Mesothelial cell of epicardium (in vitro differentiated cells): Measurements from ENCODE around the gene PTCD2. TPM values are rescaled to one million over a fixed set of nuclear protein-coding genes. Genes with fewer than 3 reads are reported as not detected.

Experiments used
- DNase-seq, 2 experiments: peaks; one replicate each; pipeline ENCODE4 v3.0.0; 2021; ENCODE audit warnings: low spot score in 2 of 2; ENCODE audit not compliant: unreplicated experiment in 2 of 2
- H3K27ac Mint-ChIP-seq: 2 replicates; pipeline ENCODE4 v1.8.0; 2021; ENCODE audit warnings: mixed read lengths
- H3K27me3 Mint-ChIP-seq: 2 replicates; pipeline ENCODE4 v1.8.0; 2021; ENCODE audit warnings: low read depth, mixed read lengths
- H3K36me3 Mint-ChIP-seq: 2 replicates; pipeline ENCODE4 v1.8.0; 2021; ENCODE audit warnings: mixed read lengths
- H3K4me1 Mint-ChIP-seq: 2 replicates; pipeline ENCODE4 v1.8.0; 2021; ENCODE audit warnings: mixed read lengths
- H3K4me3 Mint-ChIP-seq: 2 replicates; pipeline ENCODE4 v1.8.0; 2021; ENCODE audit warnings: mild to moderate bottlenecking, moderate library complexity, mixed read lengths
- H3K9me3 Mint-ChIP-seq: 2 replicates; pipeline ENCODE4 v1.8.0; 2021; ENCODE audit warnings: mixed read lengths
- total RNA-seq: library from RNA; stranded (reverse); gene quantifications from 3 replicates; pipeline ENCODE4 v1.2.1, GENCODE V29; 2021
- TF ChIP-seq, protein P1 (sequence below): fragments of 200-600 bp; sonication (generic); IDR thresholded peaks from one replicate; pipeline ENCODE4 v1.5.0; 2021; ENCODE audit warnings: antibody characterized with exemption; ENCODE audit not compliant: unreplicated experiment

PTCD2 gene
- total RNA-seq, 1 donor from 2014 or later: 12.2 TPM

DNA sequence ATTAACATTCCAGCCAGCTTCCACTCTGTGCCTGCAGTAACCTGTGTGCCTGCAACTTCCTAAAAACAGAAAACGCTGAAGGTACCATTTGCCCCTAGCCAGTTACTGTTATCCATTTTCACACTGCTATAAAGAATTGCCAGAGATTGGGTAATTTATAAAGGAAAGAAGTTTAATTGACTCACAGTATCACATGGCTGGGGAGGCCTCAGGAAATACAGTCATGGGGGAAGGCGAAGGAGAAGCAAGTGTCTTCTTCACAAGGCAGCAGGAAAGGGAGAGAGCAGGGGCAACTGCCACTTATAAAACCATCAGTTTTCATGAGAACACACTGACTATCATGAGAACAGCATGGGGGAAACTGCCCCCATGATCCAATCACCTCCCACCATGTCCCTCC is 31.2 kb downstream of the PTCD2 start:
- Mint-ChIP-seq H3K4me1 (peaks cover 11% of the 10 kb centered on the region), H3K36me3 (peaks cover 12% of the 10 kb centered on the region), H3K9me3 (no peaks in the 10 kb centered on the region), H3K4me3 (no peak overlapping the region), H3K27me3 (no peaks in the 10 kb centered on the region), H3K27ac (no peak overlapping the region)
- DNase-seq: no peak
- TF ChIP-seq, protein P1, sequence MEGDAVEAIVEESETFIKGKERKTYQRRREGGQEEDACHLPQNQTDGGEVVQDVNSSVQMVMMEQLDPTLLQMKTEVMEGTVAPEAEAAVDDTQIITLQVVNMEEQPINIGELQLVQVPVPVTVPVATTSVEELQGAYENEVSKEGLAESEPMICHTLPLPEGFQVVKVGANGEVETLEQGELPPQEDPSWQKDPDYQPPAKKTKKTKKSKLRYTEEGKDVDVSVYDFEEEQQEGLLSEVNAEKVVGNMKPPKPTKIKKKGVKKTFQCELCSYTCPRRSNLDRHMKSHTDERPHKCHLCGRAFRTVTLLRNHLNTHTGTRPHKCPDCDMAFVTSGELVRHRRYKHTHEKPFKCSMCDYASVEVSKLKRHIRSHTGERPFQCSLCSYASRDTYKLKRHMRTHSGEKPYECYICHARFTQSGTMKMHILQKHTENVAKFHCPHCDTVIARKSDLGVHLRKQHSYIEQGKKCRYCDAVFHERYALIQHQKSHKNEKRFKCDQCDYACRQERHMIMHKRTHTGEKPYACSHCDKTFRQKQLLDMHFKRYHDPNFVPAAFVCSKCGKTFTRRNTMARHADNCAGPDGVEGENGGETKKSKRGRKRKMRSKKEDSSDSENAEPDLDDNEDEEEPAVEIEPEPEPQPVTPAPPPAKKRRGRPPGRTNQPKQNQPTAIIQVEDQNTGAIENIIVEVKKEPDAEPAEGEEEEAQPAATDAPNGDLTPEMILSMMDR: no peak

- Mint-ChIP-seq H3K4me1 (peaks cover 11% of the 10 kb centered on the region), H3K36me3 (peaks cover 9% of the 10 kb centered on the region), H3K27ac (no peak overlapping the region), H3K27me3 (no peaks in the 10 kb centered on the region), H3K4me3 (no peak overlapping the region), H3K9me3 (no peaks in the 10 kb centered on the region)
- TF ChIP-seq, protein P1: no peak
- DNase-seq: no peak
These were observed 32.4 kb downstream of the PTCD2 start for GRCh38 chr5:72352616-72353015.

GRCh38 chr5:72353046-72353445 is 32.9 kb downstream of the PTCD2 start:
- TF ChIP-seq, protein P1: no peak
- no peak for DNase-seq
- no peak overlapping the region for H3K4me3 Mint-ChIP-seq
- no peaks in the 10 kb centered on the region for H3K27me3 Mint-ChIP-seq
- no peaks in the 10 kb centered on the region for H3K9me3 Mint-ChIP-seq
- peaks cover 11% of the 10 kb centered on the region for H3K4me1 Mint-ChIP-seq
- H3K36me3 Mint-ChIP-seq: peaks cover 10% of the 10 kb centered on the region
- H3K27ac Mint-ChIP-seq: no peak overlapping the region

DNA sequence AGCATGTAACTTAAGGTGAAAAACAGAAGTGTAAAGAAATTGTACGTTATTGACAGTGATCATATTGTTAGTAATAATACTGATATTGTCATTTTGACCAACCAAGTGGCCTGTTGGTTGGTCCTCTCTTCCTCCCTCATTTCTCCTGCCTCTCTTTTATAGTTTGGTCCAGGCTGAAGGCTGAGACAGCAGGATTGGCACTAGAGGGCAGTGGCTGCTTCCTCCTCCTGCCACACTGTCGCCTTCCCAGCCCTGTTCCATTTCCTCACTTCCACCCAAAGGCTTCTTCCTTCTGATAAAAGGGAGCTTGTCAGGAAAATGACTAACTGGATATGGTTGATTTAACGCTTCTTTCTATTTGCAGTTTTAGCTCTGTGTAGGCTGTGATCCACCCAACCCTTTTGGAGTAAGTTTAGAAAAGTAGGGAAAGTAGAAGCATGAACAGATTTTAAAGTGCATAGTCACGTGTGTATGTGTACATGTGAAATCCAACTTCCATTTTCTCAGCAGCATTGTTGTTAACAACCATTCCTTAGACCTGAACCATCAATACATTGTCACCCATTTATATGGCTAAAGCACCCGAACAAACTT is 35.6 kb downstream of the PTCD2 start:
- H3K4me1 Mint-ChIP-seq: peaks cover 7% of the 10 kb centered on the region
- no peaks in the 10 kb centered on the region for H3K27me3 Mint-ChIP-seq
- H3K36me3 Mint-ChIP-seq: peaks cover 12% of the 10 kb centered on the region
- H3K4me3 Mint-ChIP-seq: no peak overlapping the region
- DNase-seq: no peak
- H3K27ac Mint-ChIP-seq: no peak overlapping the region
- TF ChIP-seq, protein P1: no peak
- H3K9me3 Mint-ChIP-seq: no peaks in the 10 kb centered on the region

DNA sequence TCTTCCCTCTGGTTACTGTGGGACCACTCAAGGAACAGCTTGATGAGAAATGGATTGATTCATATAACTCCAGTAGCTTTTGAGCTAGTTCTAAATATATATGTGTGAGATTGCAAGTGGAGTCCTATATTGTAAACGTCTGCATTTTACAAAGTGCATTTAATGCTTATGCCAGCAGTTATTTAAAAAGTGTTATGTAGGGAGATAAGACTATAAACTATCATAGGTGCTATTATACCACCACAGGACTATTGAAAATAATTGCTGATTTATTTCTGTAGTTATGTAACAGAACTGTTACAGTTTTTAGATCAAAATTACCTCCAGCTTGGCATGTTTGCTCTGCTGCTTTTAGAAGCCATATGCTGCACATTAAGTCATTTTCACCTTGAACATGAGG is 36.2 kb downstream of the PTCD2 start:
- Mint-ChIP-seq H3K9me3 (no peaks in the 10 kb centered on the region), H3K27ac (no peak overlapping the region), H3K36me3 (peaks cover 17% of the 10 kb centered on the region), H3K4me3 (no peak overlapping the region), H3K27me3 (no peaks in the 10 kb centered on the region), H3K4me1 (peaks cover 7% of the 10 kb centered on the region)
- no peak for DNase-seq
- TF ChIP-seq, protein P1: no peak

DNA sequence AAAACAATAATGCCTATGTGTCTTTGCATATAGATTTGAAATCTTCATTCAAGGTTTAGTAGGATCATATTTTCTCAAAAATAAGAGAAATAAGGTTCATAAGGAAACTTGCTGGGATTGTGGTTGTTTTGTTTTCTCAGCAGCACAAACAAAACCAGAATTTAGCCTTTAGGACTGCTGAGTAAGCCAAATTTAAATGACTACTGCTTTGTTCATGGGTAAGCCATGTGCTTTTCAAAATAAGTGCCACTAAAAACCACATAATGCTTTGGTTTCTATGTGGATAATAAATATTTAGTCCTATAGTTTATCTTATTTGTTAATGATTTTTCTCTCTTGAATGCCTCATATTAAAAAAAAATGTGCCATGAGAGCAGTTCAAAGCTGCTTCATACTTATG is 38.8 kb downstream of the PTCD2 start:
- peaks cover 9% of the 10 kb centered on the region for H3K4me1 Mint-ChIP-seq
- H3K4me3 Mint-ChIP-seq: no peak overlapping the region
- H3K27ac Mint-ChIP-seq: no peak overlapping the region
- H3K36me3 Mint-ChIP-seq: peaks cover 25% of the 10 kb centered on the region
- TF ChIP-seq, protein P1: no peak
- DNase-seq: no peak
- H3K9me3 Mint-ChIP-seq: peaks cover 5% of the 10 kb centered on the region
- H3K27me3 Mint-ChIP-seq: no peaks in the 10 kb centered on the region
